Measurements from ENCODE around the gene NOXO1. TPM values are rescaled to one million over a fixed set of nuclear protein-coding genes. Genes with fewer than 3 reads are reported as not detected.

The NOXO1 gene
- total and polyA plus RNA-seq, 9 of the 15 experiments (the other 6 are each of a cell fraction or from before 2014, with no cell fraction given) = not detected

GRCh38 chr16:1959269-1960039, 21.8 kb downstream of the NOXO1 start, which contains the start of gene NDUFB10 (continued):
- peak; percentile 88 for TF ChIP-seq RBBP5 (IDR thresholded peaks at IDR 0.05; ENCODE audit: borderline replicate concordance, insufficient read depth, low read length, poor library complexity, severe bottlenecking)
- no peak for TF ChIP-seq ZNF785 (CRISPR knock-in tag; IDR thresholded peaks at IDR 0.05)
- no peak for TF ChIP-seq KDM1A (IDR thresholded peaks at IDR 0.05)
- peak; percentile 52 for TF ChIP-seq CREB1 (IDR thresholded peaks at IDR 0.05)
- TF ChIP-seq CREB1 (CRISPR knock-in tag; IDR thresholded peaks at IDR 0.05) = peak; percentile 86
- peak; percentile 73 for TF ChIP-seq CREM (IDR thresholded peaks at IDR 0.05; ENCODE audit: low read depth)
- TF ChIP-seq C11orf30 (IDR thresholded peaks at IDR 0.05; ENCODE audit: low read depth) = no peak
- TF ChIP-seq CXXC5 (CRISPR knock-in tag; IDR thresholded peaks at IDR 0.05) = peak; percentile 96
- TF ChIP-seq ZNF551 (CRISPR knock-in tag; IDR thresholded peaks at IDR 0.05) = no peak
- no peak for TF ChIP-seq PHB2 (IDR thresholded peaks at IDR 0.05; ENCODE audit: low read depth)
- no peak for TF ChIP-seq ZNF561 (CRISPR knock-in tag; conservative IDR thresholded peaks at IDR 0.05)
- TF ChIP-seq HMGN3 (IDR thresholded peaks at IDR 0.05; ENCODE audit: borderline replicate concordance, extremely low read depth, insufficient read length, low read depth, low read length) = peak; percentile 75
- no peak for TF ChIP-seq FOXJ3 (CRISPR knock-in tag; IDR thresholded peaks at IDR 0.05)
- TF ChIP-seq DLX4 (CRISPR knock-in tag; IDR thresholded peaks at IDR 0.05) = no peak
- TF ChIP-seq, protein P1, sequence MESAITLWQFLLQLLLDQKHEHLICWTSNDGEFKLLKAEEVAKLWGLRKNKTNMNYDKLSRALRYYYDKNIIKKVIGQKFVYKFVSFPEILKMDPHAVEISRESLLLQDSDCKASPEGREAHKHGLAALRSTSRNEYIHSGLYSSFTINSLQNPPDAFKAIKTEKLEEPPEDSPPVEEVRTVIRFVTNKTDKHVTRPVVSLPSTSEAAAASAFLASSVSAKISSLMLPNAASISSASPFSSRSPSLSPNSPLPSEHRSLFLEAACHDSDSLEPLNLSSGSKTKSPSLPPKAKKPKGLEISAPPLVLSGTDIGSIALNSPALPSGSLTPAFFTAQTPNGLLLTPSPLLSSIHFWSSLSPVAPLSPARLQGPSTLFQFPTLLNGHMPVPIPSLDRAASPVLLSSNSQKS (CRISPR knock-in tag; IDR thresholded peaks at IDR 0.05) = no peak
- peak in 1 of 2 experiments; percentile 82; a peak in 2 of 4 replicates for TF ChIP-seq MNT (conservative IDR thresholded peaks at IDR 0.05)
- TF ChIP-seq ZNF311 (CRISPR knock-in tag; IDR thresholded peaks at IDR 0.05) = no peak
- no peak for TF ChIP-seq KLF1 (tag; IDR thresholded peaks at IDR 0.05)
- TF ChIP-seq, protein P2, sequence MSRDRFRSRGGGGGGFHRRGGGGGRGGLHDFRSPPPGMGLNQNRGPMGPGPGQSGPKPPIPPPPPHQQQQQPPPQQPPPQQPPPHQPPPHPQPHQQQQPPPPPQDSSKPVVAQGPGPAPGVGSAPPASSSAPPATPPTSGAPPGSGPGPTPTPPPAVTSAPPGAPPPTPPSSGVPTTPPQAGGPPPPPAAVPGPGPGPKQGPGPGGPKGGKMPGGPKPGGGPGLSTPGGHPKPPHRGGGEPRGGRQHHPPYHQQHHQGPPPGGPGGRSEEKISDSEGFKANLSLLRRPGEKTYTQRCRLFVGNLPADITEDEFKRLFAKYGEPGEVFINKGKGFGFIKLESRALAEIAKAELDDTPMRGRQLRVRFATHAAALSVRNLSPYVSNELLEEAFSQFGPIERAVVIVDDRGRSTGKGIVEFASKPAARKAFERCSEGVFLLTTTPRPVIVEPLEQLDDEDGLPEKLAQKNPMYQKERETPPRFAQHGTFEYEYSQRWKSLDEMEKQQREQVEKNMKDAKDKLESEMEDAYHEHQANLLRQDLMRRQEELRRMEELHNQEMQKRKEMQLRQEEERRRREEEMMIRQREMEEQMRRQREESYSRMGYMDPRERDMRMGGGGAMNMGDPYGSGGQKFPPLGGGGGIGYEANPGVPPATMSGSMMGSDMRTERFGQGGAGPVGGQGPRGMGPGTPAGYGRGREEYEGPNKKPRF (IDR thresholded peaks at IDR 0.05; ENCODE audit: low read depth, low read length) = no peak
- TF ChIP-seq, protein P3, sequence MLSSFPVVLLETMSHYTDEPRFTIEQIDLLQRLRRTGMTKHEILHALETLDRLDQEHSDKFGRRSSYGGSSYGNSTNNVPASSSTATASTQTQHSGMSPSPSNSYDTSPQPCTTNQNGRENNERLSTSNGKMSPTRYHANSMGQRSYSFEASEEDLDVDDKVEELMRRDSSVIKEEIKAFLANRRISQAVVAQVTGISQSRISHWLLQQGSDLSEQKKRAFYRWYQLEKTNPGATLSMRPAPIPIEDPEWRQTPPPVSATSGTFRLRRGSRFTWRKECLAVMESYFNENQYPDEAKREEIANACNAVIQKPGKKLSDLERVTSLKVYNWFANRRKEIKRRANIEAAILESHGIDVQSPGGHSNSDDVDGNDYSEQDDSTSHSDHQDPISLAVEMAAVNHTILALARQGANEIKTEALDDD (IDR thresholded peaks at IDR 0.05) = no peak
- TF ChIP-seq ZNF121 (CRISPR knock-in tag; conservative IDR thresholded peaks at IDR 0.05) = no peak
- TF ChIP-seq L3MBTL2 (IDR thresholded peaks at IDR 0.05) = peak; percentile 81
- 0 out of 2 replicates have a peak, but pooled peaks have one; percentile 61 for TF ChIP-seq MTA3 (IDR thresholded peaks at IDR 0.05; ENCODE audit: borderline replicate concordance)
- peak; percentile 90; the same call in 1 of the 2 replicates for TF ChIP-seq FOXP1 (CRISPR knock-in tag; IDR thresholded peaks at IDR 0.05)

All from K562 (cell line).